Neuron (in vitro differentiated cells): Measurements from ENCODE around the gene RAB3C.

Source experiments
- H2AFZ ChIP-seq: one replicate; pipeline ENCODE4 v1.6.1; 2013; ENCODE audit warnings: low read depth, mild to moderate bottlenecking, inconsistent platforms, low read length, moderate library complexity
- H3K27me3 ChIP-seq: one replicate; pipeline ENCODE4 v1.6.1; 2013; ENCODE audit warnings: low read length; ENCODE audit not compliant: insufficient read depth
- H3K36me3 ChIP-seq: one replicate; pipeline ENCODE4 v1.6.1; 2013; ENCODE audit warnings: low read length; ENCODE audit not compliant: insufficient read depth
- H3K4me1 ChIP-seq: one replicate; pipeline ENCODE4 v1.6.1; 2013; ENCODE audit warnings: low read length; ENCODE audit not compliant: insufficient read depth
- H3K4me3 ChIP-seq: 2 replicates; pipeline ENCODE4 v1.5.1; 2013; ENCODE audit warnings: mild to moderate bottlenecking, low read length, moderate library complexity
- H3K9me3 ChIP-seq: one replicate; pipeline ENCODE4 v1.6.1; 2013; ENCODE audit warnings: low read length

The RAB3C gene

GRCh38 chr5:58885260-58885659 lies 302.4 kb downstream of the RAB3C start:
- no peaks in the 10 kb centered on the region for H3K4me1 ChIP-seq
- no peaks in the 10 kb centered on the region for H3K27me3 ChIP-seq
- H3K4me3 ChIP-seq: no peak overlapping the region

DNA sequence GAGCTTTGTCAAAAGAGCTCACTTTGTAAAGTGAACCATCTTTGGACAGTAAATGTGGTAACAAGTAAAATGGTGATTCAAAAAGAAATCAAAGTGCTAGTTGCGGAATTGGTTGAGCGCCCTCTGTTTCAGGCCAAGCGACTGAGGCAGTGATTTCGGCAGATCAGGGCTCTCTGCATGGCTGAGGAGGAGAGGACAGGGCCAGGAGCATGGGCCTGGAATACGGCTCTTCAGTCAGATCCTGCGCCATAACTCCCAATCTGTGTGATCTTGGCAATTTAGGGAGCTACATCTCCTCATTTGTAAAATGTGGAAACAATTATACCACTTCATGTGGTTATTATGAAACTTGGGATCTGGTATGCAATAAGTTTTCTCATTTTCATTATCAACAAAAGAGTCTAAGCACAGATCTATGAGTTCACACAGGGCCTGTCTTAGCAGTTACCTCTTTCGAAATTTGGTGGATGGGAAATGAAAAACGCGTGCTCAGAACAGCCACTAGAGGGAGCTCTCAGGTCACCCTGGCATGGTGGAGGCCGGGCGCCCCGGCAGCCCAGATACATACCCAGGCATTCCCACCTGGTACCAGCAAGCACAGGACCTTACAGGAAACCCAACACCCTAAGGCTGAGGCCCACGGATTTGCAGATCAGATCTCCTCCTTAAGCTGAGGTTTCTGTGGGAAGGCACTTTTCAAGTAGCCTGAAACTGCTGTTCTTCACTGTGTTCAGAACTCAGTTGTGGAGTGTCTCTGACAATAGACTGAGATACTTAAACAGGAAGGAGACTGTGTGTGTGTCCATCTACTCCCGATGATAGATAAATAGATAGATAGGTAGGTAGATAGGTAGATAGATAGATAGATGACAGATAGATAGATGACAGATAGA lies 303.7 kb downstream of the RAB3C start:
- peaks cover 12% of the 10 kb centered on the region for H3K4me1 ChIP-seq
- no peaks in the 10 kb centered on the region for H3K27me3 ChIP-seq
- peaks cover 2% of the 10 kb centered on the region for H3K9me3 ChIP-seq
- no peak overlapping the region for H3K4me3 ChIP-seq
- H2AFZ ChIP-seq: peak overlapping the region; percentile 12
- no peaks in the 10 kb centered on the region for H3K36me3 ChIP-seq

More at GRCh38 chr5:58885260-58885659, 302.4 kb downstream of the RAB3C start:
- Histone ChIP-seq H2AFZ (no peak overlapping the region), H3K36me3 (no peaks in the 10 kb centered on the region), H3K9me3 (peaks cover 2% of the 10 kb centered on the region)

- Histone ChIP-seq H3K4me3 (no peak overlapping the region), H3K4me1 (peaks cover 15% of the 10 kb centered on the region), H2AFZ (no peak overlapping the region), H3K27me3 (no peaks in the 10 kb centered on the region), H3K36me3 (no peaks in the 10 kb centered on the region), H3K9me3 (peaks cover 2% of the 10 kb centered on the region)
Measured at GRCh38 chr5:58887311-58887710, 304.4 kb downstream of the RAB3C start.

- H3K4me1 ChIP-seq: peaks cover 15% of the 10 kb centered on the region
- no peaks in the 10 kb centered on the region for H3K36me3 ChIP-seq
- no peaks in the 10 kb centered on the region for H3K27me3 ChIP-seq
- no peak overlapping the region for H3K4me3 ChIP-seq
- peaks cover 2% of the 10 kb centered on the region for H3K9me3 ChIP-seq
- H2AFZ ChIP-seq: no peak overlapping the region
Measured at GRCh38 chr5:58887721-58888409, 305.0 kb downstream of the RAB3C start.

DNA sequence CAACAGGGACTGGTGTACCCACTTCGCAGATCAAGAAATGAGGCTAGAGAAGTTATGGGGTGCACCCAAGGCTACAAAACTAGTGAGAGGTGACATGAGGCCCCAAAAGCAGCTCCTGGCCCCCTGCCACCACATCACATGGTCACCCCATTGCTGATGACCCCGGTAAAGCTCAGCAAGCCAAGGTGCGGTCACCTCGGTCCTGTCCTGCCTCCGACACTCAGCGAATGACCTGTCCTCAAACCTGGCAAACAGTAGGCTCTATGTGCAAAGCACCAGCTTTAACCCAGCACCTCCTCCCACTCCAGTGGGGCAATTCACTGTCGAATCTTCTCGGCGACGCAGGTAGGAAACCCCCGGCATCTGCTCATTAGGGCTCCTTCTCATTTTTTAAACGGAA lies 307.4 kb downstream of the RAB3C start:
- no peaks in the 10 kb centered on the region for H3K27me3 ChIP-seq
- peaks cover 15% of the 10 kb centered on the region for H3K4me1 ChIP-seq
- H3K4me3 ChIP-seq: no peak overlapping the region
- no peaks in the 10 kb centered on the region for H3K36me3 ChIP-seq
- H3K9me3 ChIP-seq: no peaks in the 10 kb centered on the region
- H2AFZ ChIP-seq: peak overlapping the region; percentile 52

DNA sequence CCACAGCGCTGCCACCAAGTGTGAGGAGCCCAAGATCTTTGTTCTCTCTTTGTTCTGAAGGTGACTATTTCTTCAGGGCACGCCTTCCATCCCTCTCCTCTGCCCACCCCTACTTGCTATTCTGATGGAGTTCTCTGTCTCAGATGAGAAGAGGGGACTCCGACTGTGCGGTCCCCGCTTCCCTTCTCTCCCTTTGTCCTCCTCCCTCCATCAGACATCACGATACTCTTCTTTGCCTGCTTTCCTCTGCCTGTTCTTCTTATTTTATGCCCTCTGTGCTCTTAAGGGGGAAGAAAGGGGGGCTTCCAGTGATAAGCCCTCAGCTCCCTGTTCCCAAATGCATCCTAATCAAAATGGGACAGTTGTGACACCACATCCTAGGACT lies 307.8 kb downstream of the RAB3C start:
- Histone ChIP-seq H3K27me3 (no peaks in the 10 kb centered on the region), H3K4me1 (peaks cover 15% of the 10 kb centered on the region), H3K36me3 (no peaks in the 10 kb centered on the region), H3K9me3 (no peaks in the 10 kb centered on the region), H2AFZ (peak overlapping the region; percentile 52), H3K4me3 (no peak overlapping the region)

DNA sequence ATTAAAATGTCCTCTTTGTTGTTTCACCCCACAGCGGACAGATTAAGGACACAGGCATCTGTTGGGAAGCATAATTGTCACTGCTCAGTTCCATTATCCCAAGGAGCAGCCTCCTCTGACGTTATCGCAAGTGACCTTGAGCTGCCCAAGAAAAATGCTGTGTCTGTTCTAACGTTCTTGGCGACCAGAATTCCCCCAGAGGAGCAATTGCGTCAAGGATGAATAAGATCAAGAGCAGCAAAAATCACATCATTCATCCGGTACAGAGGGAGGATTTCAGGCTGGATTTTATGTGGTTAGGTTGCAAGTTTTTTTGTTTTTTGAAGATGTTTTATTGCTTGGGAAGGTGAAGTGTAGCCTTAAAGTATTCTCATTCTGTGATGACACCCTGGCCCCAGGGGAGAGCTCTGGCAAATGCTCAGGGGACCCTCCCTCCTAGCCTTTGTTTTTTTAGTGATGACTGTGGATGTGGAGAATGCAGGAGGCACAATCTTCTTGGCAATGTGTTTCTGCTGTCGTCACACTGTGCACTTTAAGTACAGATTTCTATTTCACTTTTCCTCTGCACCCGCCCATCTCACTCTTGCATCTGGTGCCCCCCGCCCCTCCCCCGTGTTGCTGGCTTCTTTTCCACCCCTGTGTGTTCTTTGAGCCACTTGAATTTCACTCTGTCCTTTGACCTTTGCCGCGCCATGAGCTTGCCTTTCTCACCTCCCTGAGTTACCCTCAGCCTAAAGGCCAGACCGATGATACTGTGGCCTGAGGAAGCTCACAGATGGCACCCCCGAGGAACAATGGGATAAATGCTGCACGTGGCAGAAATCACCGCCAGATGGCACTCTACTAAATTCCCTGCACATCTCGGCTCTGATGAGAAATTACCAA lies 308.5 kb downstream of the RAB3C start:
- Histone ChIP-seq H3K36me3 (no peaks in the 10 kb centered on the region), H3K4me3 (no peak overlapping the region), H3K27me3 (no peaks in the 10 kb centered on the region), H3K4me1 (peaks cover 15% of the 10 kb centered on the region), H2AFZ (peak overlapping the region; percentile 52), H3K9me3 (no peaks in the 10 kb centered on the region)

GRCh38 chr5:58891971-58892343 lies 309.1 kb downstream of the RAB3C start:
- no peak overlapping the region for H3K4me3 ChIP-seq
- no peaks in the 10 kb centered on the region for H3K36me3 ChIP-seq
- no peaks in the 10 kb centered on the region for H3K27me3 ChIP-seq
- no peaks in the 10 kb centered on the region for H3K9me3 ChIP-seq
- peaks cover 15% of the 10 kb centered on the region for H3K4me1 ChIP-seq
- no peak overlapping the region for H2AFZ ChIP-seq

- Histone ChIP-seq H3K9me3 (no peaks in the 10 kb centered on the region), H3K27me3 (no peaks in the 10 kb centered on the region), H2AFZ (no peak overlapping the region), H3K36me3 (no peaks in the 10 kb centered on the region), H3K4me3 (no peak overlapping the region), H3K4me1 (peaks cover 15% of the 10 kb centered on the region)
Measured at GRCh38 chr5:58893551-58893950, 310.7 kb downstream of the RAB3C start.

DNA sequence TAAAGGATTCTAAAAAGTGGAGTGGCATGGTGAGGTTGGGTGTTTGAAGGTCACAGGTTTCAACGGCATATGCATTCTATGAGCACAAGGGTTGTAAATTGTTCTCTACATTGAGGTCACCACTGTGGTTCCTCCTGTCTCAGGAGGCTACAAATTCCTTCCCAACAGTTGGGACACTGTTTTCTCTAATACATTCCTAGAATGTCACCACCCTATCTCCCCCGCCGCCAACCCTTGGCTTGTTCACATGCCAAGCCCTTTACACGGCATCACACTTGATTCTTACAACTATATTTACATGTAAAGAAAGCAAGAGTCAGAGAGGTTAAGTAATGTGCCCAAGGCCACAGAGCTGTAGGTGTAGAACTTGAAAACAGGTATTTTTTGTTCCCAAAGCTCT lies 315.1 kb downstream of the RAB3C start:
- H3K27me3 ChIP-seq: no peaks in the 10 kb centered on the region
- no peaks in the 10 kb centered on the region for H3K36me3 ChIP-seq
- no peaks in the 10 kb centered on the region for H3K9me3 ChIP-seq

DNA sequence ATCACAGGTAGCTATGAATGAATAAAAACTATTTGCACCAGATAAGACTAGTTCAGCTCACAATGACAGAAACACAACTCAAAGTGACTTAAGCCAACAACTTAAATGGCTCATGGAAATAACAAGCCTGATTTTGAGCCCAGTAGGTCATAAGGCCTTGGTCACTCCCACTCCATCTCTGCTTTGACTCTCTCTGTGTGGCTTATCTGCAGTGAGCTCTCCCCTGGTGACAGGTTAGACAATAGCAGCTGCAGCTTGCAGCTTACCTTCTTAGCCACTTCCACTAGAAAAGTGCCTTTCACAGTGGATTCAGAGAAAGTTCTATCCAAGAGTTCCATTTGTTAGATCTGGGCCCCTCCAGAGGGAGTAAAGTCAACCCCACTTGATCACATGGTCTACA lies 315.7 kb downstream of the RAB3C start:
- Histone ChIP-seq H3K4me1 (no peaks in the 10 kb centered on the region), H3K36me3 (no peaks in the 10 kb centered on the region), H2AFZ (no peak overlapping the region), H3K4me3 (no peak overlapping the region), H3K9me3 (no peaks in the 10 kb centered on the region), H3K27me3 (no peaks in the 10 kb centered on the region)

More for the DNA sequence above, 315.1 kb downstream of the RAB3C start:
- Histone ChIP-seq H3K4me3 (no peak overlapping the region), H3K4me1 (no peaks in the 10 kb centered on the region), H2AFZ (no peak overlapping the region)

- no peak overlapping the region for H3K4me3 ChIP-seq
- peaks cover 2% of the 10 kb centered on the region for H3K9me3 ChIP-seq
- no peaks in the 10 kb centered on the region for H3K36me3 ChIP-seq
- no peaks in the 10 kb centered on the region for H3K4me1 ChIP-seq
- H2AFZ ChIP-seq: no peak overlapping the region
- H3K27me3 ChIP-seq: no peaks in the 10 kb centered on the region
Measured at GRCh38 chr5:58901271-58901670, 318.4 kb downstream of the RAB3C start.

- Histone ChIP-seq H3K4me3 (no peak overlapping the region), H2AFZ (no peak overlapping the region), H3K27me3 (no peaks in the 10 kb centered on the region), H3K9me3 (peaks cover 3% of the 10 kb centered on the region), H3K4me1 (no peaks in the 10 kb centered on the region), H3K36me3 (no peaks in the 10 kb centered on the region)
Measured at GRCh38 chr5:58902305-58902704, 319.4 kb downstream of the RAB3C start.
